ENCODE data around the gene CACNA1D. TPM values are rescaled to one million over a fixed set of nuclear protein-coding genes. Genes with fewer than 3 reads are reported as not detected.

The CACNA1D gene
- total RNA-seq, 2 experiments from 2014 or later: not detected

- no peaks in the 10 kb centered on the region for H3K9me3 Mint-ChIP-seq
- H3K27ac Mint-ChIP-seq: peak overlapping the region; percentile 7
- intact Hi-C loops (cut with micrococcal nuclease): loop anchor here (5.0 kb wide), 1 partner anchor 93 kb away; the partner anchor contains the start of genes CHDH and IL17RB
- no peak for DNase-seq
- CTCF ChIA-PET: no interaction called here
- H3K27me3 Mint-ChIP-seq (ENCODE audit: low read depth): peaks cover 8% of the 10 kb centered on the region
- no peak overlapping the region for H3K4me3 Mint-ChIP-seq
- H3K4me1 Mint-ChIP-seq (ENCODE audit: low read depth): peaks cover 15% of the 10 kb centered on the region
- H3K36me3 Mint-ChIP-seq (ENCODE audit: low read depth): no peaks in the 10 kb centered on the region
These were observed 259.9 kb downstream of the CACNA1D start for GRCh38 chr3:53754325-53754724.

DNA sequence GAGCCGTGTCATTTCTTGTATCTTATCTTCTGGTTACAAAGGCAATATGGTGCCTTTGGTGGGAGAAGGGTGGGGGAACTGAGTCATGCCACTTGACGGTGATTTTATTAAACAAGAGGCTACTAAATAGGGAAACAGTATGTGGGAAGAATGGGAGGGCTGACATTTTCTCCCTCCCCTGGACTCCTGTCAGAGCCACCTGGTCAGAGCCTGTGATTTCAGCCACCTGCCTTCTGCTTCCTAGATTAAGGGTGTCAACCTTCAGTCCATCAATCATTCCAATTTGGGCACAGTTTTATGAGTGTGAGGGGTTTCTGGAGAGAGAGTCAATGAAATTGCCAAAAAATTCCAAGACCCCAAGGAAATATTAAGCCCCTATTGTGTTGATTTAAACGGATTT is 264.4 kb downstream of the CACNA1D start:
- CTCF ChIA-PET: interaction anchor here (1.2 kb wide), 1 partner anchor 8 kb away, joined by 3 read pairs; no protein-coding TSS in a partner anchor
- Mint-ChIP-seq H3K27me3 (ENCODE audit: low read depth) (peaks cover 4% of the 10 kb centered on the region), H3K4me1 (ENCODE audit: low read depth) (peaks cover 8% of the 10 kb centered on the region), H3K9me3 (no peaks in the 10 kb centered on the region), H3K27ac (no peak overlapping the region), H3K36me3 (ENCODE audit: low read depth) (no peaks in the 10 kb centered on the region), H3K4me3 (no peak overlapping the region)
- intact Hi-C loops (cut with micrococcal nuclease): no loop called here
- no peak for DNase-seq

- intact Hi-C loops (cut with micrococcal nuclease): no loop called here
- Mint-ChIP-seq H3K4me1 (ENCODE audit: low read depth) (no peaks in the 10 kb centered on the region), H3K27ac (no peak overlapping the region), H3K9me3 (no peaks in the 10 kb centered on the region), H3K4me3 (no peak overlapping the region), H3K27me3 (ENCODE audit: low read depth) (no peaks in the 10 kb centered on the region), H3K36me3 (ENCODE audit: low read depth) (no peaks in the 10 kb centered on the region)
- DNase-seq: no peak
- CTCF ChIA-PET: no interaction called here
These were observed 268.9 kb downstream of the CACNA1D start for GRCh38 chr3:53763353-53763752.

GRCh38 chr3:53764026-53764775 is 269.8 kb downstream of the CACNA1D start:
- Mint-ChIP-seq H3K4me3 (no peak overlapping the region), H3K9me3 (no peaks in the 10 kb centered on the region), H3K27me3 (ENCODE audit: low read depth) (no peaks in the 10 kb centered on the region), H3K27ac (no peak overlapping the region), H3K4me1 (ENCODE audit: low read depth) (no peaks in the 10 kb centered on the region), H3K36me3 (ENCODE audit: low read depth) (no peaks in the 10 kb centered on the region)
- CTCF ChIA-PET: interaction anchor here (0.6 kb wide), 1 partner anchor 106 kb away, joined by 3 read pairs; no protein-coding TSS in a partner anchor
- intact Hi-C loops (cut with micrococcal nuclease): no loop called here
- no peak for DNase-seq

GRCh38 chr3:53765753-53766152 is 271.3 kb downstream of the CACNA1D start:
- intact Hi-C loops (cut with micrococcal nuclease): no loop called here
- Mint-ChIP-seq H3K4me3 (no peak overlapping the region), H3K36me3 (ENCODE audit: low read depth) (no peaks in the 10 kb centered on the region), H3K4me1 (ENCODE audit: low read depth) (no peaks in the 10 kb centered on the region), H3K27me3 (ENCODE audit: low read depth) (no peaks in the 10 kb centered on the region), H3K9me3 (no peaks in the 10 kb centered on the region), H3K27ac (no peak overlapping the region)
- DNase-seq: no peak
- CTCF ChIA-PET: no interaction called here

- DNase-seq: no peak
- Mint-ChIP-seq H3K36me3 (ENCODE audit: low read depth) (no peaks in the 10 kb centered on the region), H3K4me3 (no peak overlapping the region), H3K9me3 (no peaks in the 10 kb centered on the region), H3K27me3 (ENCODE audit: low read depth) (no peaks in the 10 kb centered on the region), H3K4me1 (ENCODE audit: low read depth) (no peaks in the 10 kb centered on the region), H3K27ac (no peak overlapping the region)
- intact Hi-C loops (cut with micrococcal nuclease): no loop called here
- CTCF ChIA-PET: interaction anchor here (0.6 kb wide), 1 partner anchor 265 kb away, joined by 8 read pairs; no protein-coding TSS in a partner anchor
These were observed 272.3 kb downstream of the CACNA1D start for GRCh38 chr3:53766706-53767105.

- Mint-ChIP-seq H3K36me3 (ENCODE audit: low read depth) (no peaks in the 10 kb centered on the region), H3K4me3 (no peak overlapping the region), H3K27me3 (ENCODE audit: low read depth) (no peaks in the 10 kb centered on the region), H3K4me1 (ENCODE audit: low read depth) (no peaks in the 10 kb centered on the region), H3K27ac (no peak overlapping the region), H3K9me3 (no peaks in the 10 kb centered on the region)
- CTCF ChIA-PET: no interaction called here
- no peak for DNase-seq
- intact Hi-C loops (cut with micrococcal nuclease): no loop called here
These were observed 274.4 kb downstream of the CACNA1D start for GRCh38 chr3:53768478-53769459.

GRCh38 chr3:53772562-53772961 is 278.2 kb downstream of the CACNA1D start:
- H3K9me3 Mint-ChIP-seq: no peaks in the 10 kb centered on the region
- H3K36me3 Mint-ChIP-seq (ENCODE audit: low read depth): no peaks in the 10 kb centered on the region
- no peak for DNase-seq
- H3K27ac Mint-ChIP-seq: no peak overlapping the region
- CTCF ChIA-PET: no interaction called here
- no peaks in the 10 kb centered on the region for H3K27me3 Mint-ChIP-seq (ENCODE audit: low read depth)
- intact Hi-C loops (cut with micrococcal nuclease): no loop called here
- no peak overlapping the region for H3K4me3 Mint-ChIP-seq
- H3K4me1 Mint-ChIP-seq (ENCODE audit: low read depth): no peaks in the 10 kb centered on the region

GRCh38 chr3:53773021-53773436 is 278.6 kb downstream of the CACNA1D start:
- intact Hi-C loops (cut with micrococcal nuclease): no loop called here
- Mint-ChIP-seq H3K27me3 (ENCODE audit: low read depth) (no peaks in the 10 kb centered on the region), H3K36me3 (ENCODE audit: low read depth) (no peaks in the 10 kb centered on the region), H3K4me1 (ENCODE audit: low read depth) (no peaks in the 10 kb centered on the region), H3K9me3 (no peaks in the 10 kb centered on the region), H3K4me3 (no peak overlapping the region), H3K27ac (no peak overlapping the region)
- CTCF ChIA-PET: no interaction called here
- no peak for DNase-seq

- intact Hi-C loops (cut with micrococcal nuclease): no loop called here
- CTCF ChIA-PET: no interaction called here
- H3K4me3 Mint-ChIP-seq: no peak overlapping the region
- no peaks in the 10 kb centered on the region for H3K27me3 Mint-ChIP-seq (ENCODE audit: low read depth)
- no peaks in the 10 kb centered on the region for H3K9me3 Mint-ChIP-seq
- no peak for DNase-seq
- H3K36me3 Mint-ChIP-seq (ENCODE audit: low read depth): no peaks in the 10 kb centered on the region
- no peak overlapping the region for H3K27ac Mint-ChIP-seq
- no peaks in the 10 kb centered on the region for H3K4me1 Mint-ChIP-seq (ENCODE audit: low read depth)
These were observed 279.4 kb downstream of the CACNA1D start for GRCh38 chr3:53773611-53774368.

- Mint-ChIP-seq H3K9me3 (no peaks in the 10 kb centered on the region), H3K27ac (no peak overlapping the region), H3K36me3 (ENCODE audit: low read depth) (no peaks in the 10 kb centered on the region), H3K4me3 (no peak overlapping the region), H3K27me3 (ENCODE audit: low read depth) (no peaks in the 10 kb centered on the region), H3K4me1 (ENCODE audit: low read depth) (no peaks in the 10 kb centered on the region)
- CTCF ChIA-PET: no interaction called here
- DNase-seq: no peak
- intact Hi-C loops (cut with micrococcal nuclease): no loop called here
These were observed 280.0 kb downstream of the CACNA1D start for GRCh38 chr3:53774414-53774813.

DNA sequence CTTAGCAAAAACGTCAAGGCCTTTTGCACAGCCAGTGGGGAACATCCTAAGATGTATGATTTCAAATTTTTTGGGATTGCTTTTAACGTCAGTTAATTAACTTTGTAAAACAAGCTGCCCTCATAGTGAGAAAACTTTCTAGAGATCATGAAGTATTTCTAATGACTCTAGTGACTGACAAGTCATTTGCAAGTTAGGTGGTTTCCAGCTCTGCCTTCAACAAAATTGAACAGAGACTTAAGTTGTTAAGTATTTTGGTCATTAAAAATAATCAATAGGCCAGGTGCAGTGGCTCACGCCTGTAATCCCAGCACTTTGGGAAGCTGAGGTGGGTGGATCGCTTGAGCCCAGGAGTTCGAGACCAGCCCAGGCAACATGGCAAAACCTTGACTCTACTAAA is 280.6 kb downstream of the CACNA1D start:
- no peak for DNase-seq
- Mint-ChIP-seq H3K27me3 (ENCODE audit: low read depth) (no peaks in the 10 kb centered on the region), H3K36me3 (ENCODE audit: low read depth) (no peaks in the 10 kb centered on the region), H3K27ac (no peak overlapping the region), H3K4me3 (no peak overlapping the region), H3K4me1 (ENCODE audit: low read depth) (no peaks in the 10 kb centered on the region), H3K9me3 (no peaks in the 10 kb centered on the region)
- CTCF ChIA-PET: no interaction called here
- intact Hi-C loops (cut with micrococcal nuclease): no loop called here
